H1 (cell line): ENCODE measurements around the gene CATSPERD. TPM values are rescaled to one million over a fixed set of nuclear protein-coding genes. Genes with fewer than 3 reads are reported as not detected.
A peak's percentile ranks its signal among the peaks of the same experiment; 100 is the strongest.

ENCODE experiments used
- ASH2L ChIP-seq: fragments of 200-600, 300-600 bp; sonication (generic); IDR thresholded peaks from one replicate; pipeline ENCODE4 v1.7.1; 2017; ENCODE audit warnings: low read length
- ATF2 ChIP-seq: IDR thresholded peaks from 2 replicates; pipeline ENCODE4 v1.6.1; 2012; ENCODE audit warnings: low read length, inconsistent platforms
- ATF3 ChIP-seq: IDR thresholded peaks from 2 replicates; pipeline ENCODE4 v1.6.1; 2011; ENCODE audit warnings: low read depth, mild to moderate bottlenecking, low read length; ENCODE audit not compliant: insufficient read depth
- CEBPB ChIP-seq: IDR thresholded peaks from 2 replicates; pipeline ENCODE4 v1.6.1; 2012; ENCODE audit warnings: low read depth, low read length
- CREB1 ChIP-seq: IDR thresholded peaks from 2 replicates; pipeline ENCODE4 v1.6.1; 2012; ENCODE audit warnings: inconsistent platforms
- E2F6 ChIP-seq: IDR thresholded peaks from 2 replicates; pipeline ENCODE4 v1.6.1; 2012; ENCODE audit warnings: inconsistent platforms
- EGR1 ChIP-seq: IDR thresholded peaks from 2 replicates; pipeline ENCODE4 v1.6.1; 2011; ENCODE audit warnings: low read depth, low read length, borderline replicate concordance
- KDM4A ChIP-seq: IDR thresholded peaks from one replicate; pipeline ENCODE4 v1.7.1; 2012; ENCODE audit warnings: low read depth, mild to moderate bottlenecking, moderate library complexity, low read length, inconsistent platforms; ENCODE audit not compliant: severe bottlenecking
- MAFK ChIP-seq: IDR thresholded peaks from 2 replicates; pipeline ENCODE4 v1.6.1; 2012; ENCODE audit warnings: low read depth, mild to moderate bottlenecking, improper control_type of control experiment, low read length
- MAX ChIP-seq: IDR thresholded peaks from 2 replicates; pipeline ENCODE4 v1.6.1; 2012; ENCODE audit warnings: inconsistent platforms
- RAD21 ChIP-seq, 2 experiments: IDR thresholded peaks in 1 of 2; conservative IDR thresholded peaks in 1 of 2; 2 replicates each; pipeline ENCODE4 v1.6.1; 2011; ENCODE audit warnings: low read depth in 2 of 2, low read length in 2 of 2, improper control_type of control experiment in 1 of 2, inconsistent platforms in 1 of 2, mild to moderate bottlenecking in 1 of 2, moderate library complexity in 1 of 2
- TAF1 ChIP-seq: IDR thresholded peaks from 2 replicates; pipeline ENCODE4 v1.6.1; 2011; ENCODE audit warnings: mild to moderate bottlenecking, low read depth, low read length
- polyA plus RNA-seq, 7 experiments: library from polyadenylated mRNA; depleted of rRNA in 3 of 7; stranded (reverse) in 5 of 7; unstranded in 2 of 7; fragments of >200 nt in 5 of 7; fragments of 200-250 nt in 2 of 7; gene quantifications; 1 replicate in 5 of 7; 2 replicates in 1 of 7; 4 replicates in 1 of 7; pipeline versions ENCODE4 v1.2.1 to v1.2.3, GENCODE V29; 2011 to 2013; ENCODE audit warnings: missing spikeins in 2 of 7, mixed read lengths in 2 of 7
- total RNA-seq: library from RNA; stranded (reverse); fragmentation: NEBNext Ultra II Directional; extraction: Animal tissue kit (Norgen Biotek cat#: 25700); gene quantifications from 2 replicates; pipeline ENCODE4 v1.2.1, GENCODE V29; 2021

Gene CATSPERD
- total and polyA plus RNA-seq, 2 of the 8 experiments (the other 6 are each of a cell fraction or from before 2014, with no cell fraction given), result 0.12 TPM; not detected in 1

GRCh38 chr19:5686647-5687359, 33.6 kb upstream of the CATSPERD start (continued):
- TF ChIP-seq KDM4A (peak; percentile 93), CEBPB (no peak), RAD21 (IDR thresholded peaks at IDR 0.05 in 1 of 2, conservative IDR thresholded peaks at IDR 0.05 in 1 of 2; ENCODE audit: low read depth in 2 of 2, low read length in 2 of 2) (peak; percentile 37 to 60; a peak in 3 of 4 replicates), ASH2L (peak; percentile 25), ATF2 (no peak), E2F6 (no peak), TAF1 (peak; percentile 38; the same call in 1 of the 2 replicates), EGR1 (0 out of 2 replicates have a peak, but pooled peaks have one; percentile 30), MAFK (no peak), ATF3 (no peak), CREB1 (peak; percentile 95), MAX (peak; percentile 61)
